ENCODE data around the gene MEGF11. TPM values are rescaled to one million over a fixed set of nuclear protein-coding genes. Genes with fewer than 3 reads are reported as not detected.

Gene MEGF11
- total and polyA plus RNA-seq, 3 experiments from 2014 or later = not detected

- Mint-ChIP-seq H3K4me1 (no peaks in the 10 kb centered on the region), H3K4me3 (no peak overlapping the region), H3K27ac (no peak overlapping the region), H3K27me3 (peaks cover 9 to 38% of the 10 kb centered on the region in 2 donors), H3K36me3 (no peaks in the 10 kb centered on the region), H3K9me3 (no peaks in the 10 kb centered on the region)
- CTCF ChIA-PET = no interaction called here
- no peaks in the 10 kb centered on the region for H3K9me3 ChIP-seq (ENCODE audit: low read length)
- no peaks in the 10 kb centered on the region for H3K36me3 ChIP-seq (ENCODE audit: insufficient read depth, low read length)
- DNase-seq = no peak
- no peak overlapping the region for H3K27ac ChIP-seq (ENCODE audit: low read depth, low read length)
- no peaks in the 10 kb centered on the region for H3K4me1 ChIP-seq (ENCODE audit: insufficient read depth, low read length)
- POLR2A ChIA-PET = no interaction called here
- no peaks in the 10 kb centered on the region for H3K27me3 ChIP-seq (ENCODE audit: insufficient read depth, low read length, poor library complexity, severe bottlenecking)
- H3K4me3 ChIP-seq (ENCODE audit: low read length) = no peak overlapping the region
These were observed 196.5 kb downstream of the MEGF11 start for GRCh38 chr15:66057089-66057488.

- DNase-seq = no peak
- ChIA-PET CTCF (no interaction called here), POLR2A (no interaction called here)
- no peak overlapping the region for H3K27ac ChIP-seq (ENCODE audit: low read depth, low read length)
- no peak overlapping the region for H3K27ac Mint-ChIP-seq
- H3K9me3 Mint-ChIP-seq = no peaks in the 10 kb centered on the region
- H3K4me1 ChIP-seq (ENCODE audit: insufficient read depth, low read length) = no peaks in the 10 kb centered on the region
- no peaks in the 10 kb centered on the region for H3K9me3 ChIP-seq (ENCODE audit: low read length)
- H3K4me1 Mint-ChIP-seq = no peaks in the 10 kb centered on the region
- H3K4me3 ChIP-seq (ENCODE audit: low read length) = no peak overlapping the region
- no peaks in the 10 kb centered on the region for H3K36me3 ChIP-seq (ENCODE audit: insufficient read depth, low read length)
- no peaks in the 10 kb centered on the region for H3K27me3 ChIP-seq (ENCODE audit: insufficient read depth, low read length, poor library complexity, severe bottlenecking)
- H3K4me3 Mint-ChIP-seq = peak overlapping the region in 1 of 7 donors; percentile 78
- H3K36me3 Mint-ChIP-seq = no peaks in the 10 kb centered on the region
- peaks cover 6 to 26% of the 10 kb centered on the region in 2 donors for H3K27me3 Mint-ChIP-seq
These were observed 199.6 kb downstream of the MEGF11 start for GRCh38 chr15:66053991-66054390.

GRCh38 chr15:66051833-66052232, 201.7 kb downstream of the MEGF11 start:
- H3K4me3 ChIP-seq (ENCODE audit: low read length) = no peak overlapping the region
- no peak overlapping the region for H3K27ac Mint-ChIP-seq
- peaks cover 6 to 16% of the 10 kb centered on the region in 2 donors for H3K27me3 Mint-ChIP-seq
- H3K9me3 Mint-ChIP-seq = no peaks in the 10 kb centered on the region
- no peak overlapping the region for H3K4me3 Mint-ChIP-seq
- no peak overlapping the region for H3K27ac ChIP-seq (ENCODE audit: low read depth, low read length)
- DNase-seq = no peak
- H3K4me1 ChIP-seq (ENCODE audit: insufficient read depth, low read length) = no peaks in the 10 kb centered on the region
- no peaks in the 10 kb centered on the region for H3K9me3 ChIP-seq (ENCODE audit: low read length)
- H3K27me3 ChIP-seq (ENCODE audit: insufficient read depth, low read length, poor library complexity, severe bottlenecking) = no peaks in the 10 kb centered on the region
- no peaks in the 10 kb centered on the region for H3K4me1 Mint-ChIP-seq
- POLR2A ChIA-PET = no interaction called here
- CTCF ChIA-PET = interaction anchor here (1.1 kb wide), 1 partner anchor 11 kb away, joined by 3 read pairs; no protein-coding TSS in a partner anchor
- H3K36me3 Mint-ChIP-seq = no peaks in the 10 kb centered on the region
- H3K36me3 ChIP-seq (ENCODE audit: insufficient read depth, low read length) = no peaks in the 10 kb centered on the region

- no peaks in the 10 kb centered on the region for H3K9me3 ChIP-seq (ENCODE audit: low read length)
- H3K4me3 ChIP-seq (ENCODE audit: low read length) = no peak overlapping the region
- H3K27ac ChIP-seq (ENCODE audit: low read depth, low read length) = no peak overlapping the region
- POLR2A ChIA-PET = no interaction called here
- no peak overlapping the region for H3K4me3 Mint-ChIP-seq
- CTCF ChIA-PET = no interaction called here
- H3K27me3 ChIP-seq (ENCODE audit: insufficient read depth, low read length, poor library complexity, severe bottlenecking) = no peaks in the 10 kb centered on the region
- H3K36me3 Mint-ChIP-seq = no peaks in the 10 kb centered on the region
- H3K9me3 Mint-ChIP-seq = no peaks in the 10 kb centered on the region
- H3K4me1 ChIP-seq (ENCODE audit: insufficient read depth, low read length) = no peaks in the 10 kb centered on the region
- peak overlapping the region in 1 of 8 donors; percentile 17 for H3K27ac Mint-ChIP-seq
- no peak for DNase-seq
- H3K4me1 Mint-ChIP-seq = no peaks in the 10 kb centered on the region
- no peaks in the 10 kb centered on the region for H3K36me3 ChIP-seq (ENCODE audit: insufficient read depth, low read length)
- peaks cover 11 to 24% of the 10 kb centered on the region in 2 donors for H3K27me3 Mint-ChIP-seq
These were observed 203.3 kb downstream of the MEGF11 start for GRCh38 chr15:66050264-66050663.

- Histone ChIP-seq H3K4me3 (ENCODE audit: low read length) (no peak overlapping the region), H3K27ac (ENCODE audit: low read depth, low read length) (no peak overlapping the region), H3K27me3 (ENCODE audit: insufficient read depth, low read length, poor library complexity, severe bottlenecking) (no peaks in the 10 kb centered on the region), H3K36me3 (ENCODE audit: insufficient read depth, low read length) (no peaks in the 10 kb centered on the region), H3K9me3 (ENCODE audit: low read length) (no peaks in the 10 kb centered on the region), H3K4me1 (ENCODE audit: insufficient read depth, low read length) (no peaks in the 10 kb centered on the region)
- no peak for DNase-seq
- H3K36me3 Mint-ChIP-seq = no peaks in the 10 kb centered on the region
- no peaks in the 10 kb centered on the region for H3K4me1 Mint-ChIP-seq
- H3K4me3 Mint-ChIP-seq = no peak overlapping the region
- H3K9me3 Mint-ChIP-seq = peaks cover 0 to 4% (median 0%) of the 10 kb centered on the region in 5 donors
- no peak overlapping the region for H3K27ac Mint-ChIP-seq
- POLR2A ChIA-PET = no interaction called here
- H3K27me3 Mint-ChIP-seq = peaks cover 10 to 24% of the 10 kb centered on the region in 2 donors
- CTCF ChIA-PET = no interaction called here
These were observed 204.2 kb downstream of the MEGF11 start for GRCh38 chr15:66049353-66049752.

- peaks cover 0 to 4% (median 0%) of the 10 kb centered on the region in 5 donors for H3K9me3 Mint-ChIP-seq
- Histone ChIP-seq H3K27me3 (ENCODE audit: insufficient read depth, low read length, poor library complexity, severe bottlenecking) (no peaks in the 10 kb centered on the region), H3K36me3 (ENCODE audit: insufficient read depth, low read length) (no peaks in the 10 kb centered on the region), H3K27ac (ENCODE audit: low read depth, low read length) (no peak overlapping the region), H3K4me1 (ENCODE audit: insufficient read depth, low read length) (no peaks in the 10 kb centered on the region), H3K4me3 (ENCODE audit: low read length) (no peak overlapping the region), H3K9me3 (ENCODE audit: low read length) (no peaks in the 10 kb centered on the region)
- no peak overlapping the region for H3K27ac Mint-ChIP-seq
- H3K27me3 Mint-ChIP-seq = peaks cover 18 to 32% of the 10 kb centered on the region in 2 donors
- no peaks in the 10 kb centered on the region for H3K4me1 Mint-ChIP-seq
- CTCF ChIA-PET = no interaction called here
- DNase-seq = no peak
- H3K4me3 Mint-ChIP-seq = no peak overlapping the region
- POLR2A ChIA-PET = no interaction called here
- H3K36me3 Mint-ChIP-seq = no peaks in the 10 kb centered on the region
These were observed 206.1 kb downstream of the MEGF11 start for GRCh38 chr15:66047321-66048024.

- H3K36me3 Mint-ChIP-seq = no peaks in the 10 kb centered on the region
- ChIA-PET POLR2A (no interaction called here), CTCF (no interaction called here)
- H3K4me3 Mint-ChIP-seq = no peak overlapping the region
- H3K4me1 Mint-ChIP-seq = no peaks in the 10 kb centered on the region
- Histone ChIP-seq H3K36me3 (ENCODE audit: insufficient read depth, low read length) (no peaks in the 10 kb centered on the region), H3K4me1 (ENCODE audit: insufficient read depth, low read length) (no peaks in the 10 kb centered on the region), H3K27ac (ENCODE audit: low read depth, low read length) (no peak overlapping the region), H3K4me3 (ENCODE audit: low read length) (no peak overlapping the region), H3K27me3 (ENCODE audit: insufficient read depth, low read length, poor library complexity, severe bottlenecking) (no peaks in the 10 kb centered on the region), H3K9me3 (ENCODE audit: low read length) (no peaks in the 10 kb centered on the region)
- H3K27ac Mint-ChIP-seq = peak overlapping the region in 1 of 8 donors; percentile 92
- peaks cover 18 to 31% of the 10 kb centered on the region in 2 donors for H3K27me3 Mint-ChIP-seq
- peaks cover 0 to 4% (median 0%) of the 10 kb centered on the region in 5 donors for H3K9me3 Mint-ChIP-seq
- peak in 1 of 5 donors; percentile 3 for DNase-seq
These were observed 206.8 kb downstream of the MEGF11 start for GRCh38 chr15:66046751-66047150.

- Mint-ChIP-seq H3K27me3 (peaks cover 18 to 34% of the 10 kb centered on the region in 2 donors), H3K4me3 (no peak overlapping the region), H3K4me1 (no peaks in the 10 kb centered on the region), H3K27ac (no peak overlapping the region), H3K9me3 (peaks cover 0 to 4% (median 0%) of the 10 kb centered on the region in 5 donors), H3K36me3 (no peaks in the 10 kb centered on the region)
- no peaks in the 10 kb centered on the region for H3K9me3 ChIP-seq (ENCODE audit: low read length)
- H3K4me3 ChIP-seq (ENCODE audit: low read length) = no peak overlapping the region
- no peaks in the 10 kb centered on the region for H3K36me3 ChIP-seq (ENCODE audit: insufficient read depth, low read length)
- DNase-seq = no peak
- ChIA-PET CTCF (no interaction called here), POLR2A (no interaction called here)
- no peaks in the 10 kb centered on the region for H3K4me1 ChIP-seq (ENCODE audit: insufficient read depth, low read length)
- H3K27ac ChIP-seq (ENCODE audit: low read depth, low read length) = no peak overlapping the region
- no peaks in the 10 kb centered on the region for H3K27me3 ChIP-seq (ENCODE audit: insufficient read depth, low read length, poor library complexity, severe bottlenecking)
These were observed 207.2 kb downstream of the MEGF11 start for GRCh38 chr15:66046326-66046725.
